Esophagus muscularis mucosa (tissue), 4 donors: ENCODE data around the gene FILIP1L.

Source experiments
- CTCF ChIP-seq, 3 experiments: fragments of 200-600 bp in 2 of 3; fragments of 450-650 bp in 1 of 3; sonication (generic) in 2 of 3; IDR thresholded peaks; one replicate each; pipeline ENCODE4 v1.5.1; 2017 to 2019; ENCODE audit warnings: antibody characterized with exemption in 3 of 3, mild to moderate bottlenecking in 2 of 3, moderate library complexity in 1 of 3
- EP300 ChIP-seq: sonication (generic); formaldehyde crosslinking; IDR thresholded peaks from one replicate; pipeline ENCODE4 v1.6.1; 2017; ENCODE audit warnings: antibody characterized with exemption
- POLR2A ChIP-seq: fragments of 450-650 bp; IDR thresholded peaks from one replicate; pipeline ENCODE4 v1.6.1; 2017; ENCODE audit warnings: antibody characterized with exemption, moderate library complexity, mild to moderate bottlenecking, low read depth
- POLR2AphosphoS5 ChIP-seq, 2 donors: sonication (generic); formaldehyde crosslinking; IDR thresholded peaks; one replicate each; pipeline ENCODE4 v1.6.1; 2017; ENCODE audit warnings: antibody characterized with exemption in 2 of 2

- TF ChIP-seq CTCF (IDR thresholded peaks at IDR 0.05) (no peak), POLR2AphosphoS5 (IDR thresholded peaks at IDR 0.05) (no peak), POLR2A (no peak), EP300 (no peak)
Measured at GRCh38 chr3:99999536-99999935, 114.8 kb downstream of the FILIP1L start.
